ENCODE data around the gene LUC7L.
"Not testable (repeated sequence)": the region's sequence is repeated elsewhere in the genome, so short reads cannot be mapped to it uniquely, and the experiment has no call there.

Gene LUC7L

GRCh38 chr16:228151-228851, 948 bp downstream of the LUC7L start:
- no peak for DNase-seq

GRCh38 chr16:220021-220420, 9.2 kb downstream of the LUC7L start:
- DNase-seq, result no peak

GRCh38 chr16:212999-213398, 16.2 kb downstream of the LUC7L start:
- DNase-seq, result no peak

GRCh38 chr16:211631-212180, 17.5 kb downstream of the LUC7L start:
- not testable (repeated sequence) for DNase-seq

GRCh38 chr16:209359-209758, 19.9 kb downstream of the LUC7L start:
- not testable (repeated sequence) for DNase-seq

- not testable (repeated sequence) for DNase-seq
Measured at GRCh38 chr16:204046-204445, 25.2 kb downstream of the LUC7L start.

- DNase-seq, result no peak
Measured at GRCh38 chr16:203246-203645, 26.0 kb downstream of the LUC7L start.

GRCh38 chr16:200388-200787, 28.9 kb downstream of the LUC7L start:
- no peak for DNase-seq

- DNase-seq, result no peak
Measured at GRCh38 chr16:194516-194915, 34.7 kb downstream of the LUC7L start.

GRCh38 chr16:193441-193840, 35.8 kb downstream of the LUC7L start:
- no peak for DNase-seq

- no peak for DNase-seq
Measured at GRCh38 chr16:192686-193085, 36.6 kb downstream of the LUC7L start.

- DNase-seq, result no peak
Measured at GRCh38 chr16:191831-192230, 37.4 kb downstream of the LUC7L start.

GRCh38 chr16:189604-190186, 39.6 kb downstream of the LUC7L start:
- DNase-seq, result no peak

- DNase-seq, result no peak
Measured at GRCh38 chr16:188674-189073, 40.6 kb downstream of the LUC7L start.

GRCh38 chr16:187330-187729, 41.9 kb downstream of the LUC7L start:
- no peak for DNase-seq

- no peak for DNase-seq
Measured at GRCh38 chr16:185691-186090, 43.6 kb downstream of the LUC7L start.

GRCh38 chr16:185213-185612, 44.0 kb downstream of the LUC7L start:
- DNase-seq, result no peak

- no peak for DNase-seq
Measured at GRCh38 chr16:183005-183404, 46.2 kb downstream of the LUC7L start.

- DNase-seq, result no peak
Measured at GRCh38 chr16:181565-182021, 47.7 kb downstream of the LUC7L start.

GRCh38 chr16:180681-181564, 48.3 kb downstream of the LUC7L start:
- DNase-seq, result peak; percentile 14 to 22

- DNase-seq, result no peak
Measured at GRCh38 chr16:180101-180675, 49.1 kb downstream of the LUC7L start, which contains the start of gene HBQ1. TSS of gene HBQ1 (plus strand) at chr16:180459. CDS start at chr16:180487, 28 bp downstream.

GRCh38 chr16:179211-180092, 49.8 kb downstream of the LUC7L start:
- DNase-seq, result no peak
